ENCODE measurements around the gene CYP26B1. TPM values are rescaled to one million over a fixed set of nuclear protein-coding genes. Genes with fewer than 3 reads are reported as not detected.

CYP26B1 gene
- total RNA-seq, 1 experiment from 2014 or later = 0.42 TPM

GRCh38 chr2:72131916-72132841 is 15.5 kb downstream of the CYP26B1 start (continued):
- no peak for TF ChIP-seq ZBTB43 (CRISPR knock-in tag; IDR thresholded peaks at IDR 0.05)
- no peak for TF ChIP-seq ZMAT4 (CRISPR knock-in tag; IDR thresholded peaks at IDR 0.05)
- TF ChIP-seq ELF4 (CRISPR knock-in tag; IDR thresholded peaks at IDR 0.05; ENCODE audit: low read depth) = no peak
- TF ChIP-seq ZNF423 (CRISPR knock-in tag; IDR thresholded peaks at IDR 0.05) = no peak
- no peak for TF ChIP-seq PRRX2 (CRISPR knock-in tag; IDR thresholded peaks at IDR 0.05)
- TF ChIP-seq, protein P1, sequence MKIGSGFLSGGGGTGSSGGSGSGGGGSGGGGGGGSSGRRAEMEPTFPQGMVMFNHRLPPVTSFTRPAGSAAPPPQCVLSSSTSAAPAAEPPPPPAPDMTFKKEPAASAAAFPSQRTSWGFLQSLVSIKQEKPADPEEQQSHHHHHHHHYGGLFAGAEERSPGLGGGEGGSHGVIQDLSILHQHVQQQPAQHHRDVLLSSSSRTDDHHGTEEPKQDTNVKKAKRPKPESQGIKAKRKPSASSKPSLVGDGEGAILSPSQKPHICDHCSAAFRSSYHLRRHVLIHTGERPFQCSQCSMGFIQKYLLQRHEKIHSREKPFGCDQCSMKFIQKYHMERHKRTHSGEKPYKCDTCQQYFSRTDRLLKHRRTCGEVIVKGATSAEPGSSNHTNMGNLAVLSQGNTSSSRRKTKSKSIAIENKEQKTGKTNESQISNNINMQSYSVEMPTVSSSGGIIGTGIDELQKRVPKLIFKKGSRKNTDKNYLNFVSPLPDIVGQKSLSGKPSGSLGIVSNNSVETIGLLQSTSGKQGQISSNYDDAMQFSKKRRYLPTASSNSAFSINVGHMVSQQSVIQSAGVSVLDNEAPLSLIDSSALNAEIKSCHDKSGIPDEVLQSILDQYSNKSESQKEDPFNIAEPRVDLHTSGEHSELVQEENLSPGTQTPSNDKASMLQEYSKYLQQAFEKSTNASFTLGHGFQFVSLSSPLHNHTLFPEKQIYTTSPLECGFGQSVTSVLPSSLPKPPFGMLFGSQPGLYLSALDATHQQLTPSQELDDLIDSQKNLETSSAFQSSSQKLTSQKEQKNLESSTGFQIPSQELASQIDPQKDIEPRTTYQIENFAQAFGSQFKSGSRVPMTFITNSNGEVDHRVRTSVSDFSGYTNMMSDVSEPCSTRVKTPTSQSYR (CRISPR knock-in tag; IDR thresholded peaks at IDR 0.05) = no peak
- no peak for TF ChIP-seq ZNF232 (CRISPR knock-in tag; IDR thresholded peaks at IDR 0.05)

- peaks cover 23% of the 10 kb centered on the region for H3K4me1 Mint-ChIP-seq
- TF ChIP-seq TEAD4 (CRISPR knock-in tag; IDR thresholded peaks at IDR 0.05) (no peak), TEAD1 (CRISPR knock-in tag; IDR thresholded peaks at IDR 0.05) (no peak), FOXK1 (CRISPR knock-in tag; IDR thresholded peaks at IDR 0.05) (no peak), HMGXB4 (CRISPR knock-in tag; IDR thresholded peaks at IDR 0.05) (no peak), SMAD3 (CRISPR knock-in tag; IDR thresholded peaks at IDR 0.05; ENCODE audit: borderline replicate concordance) (no peak), JUN (CRISPR knock-in tag; IDR thresholded peaks at IDR 0.05) (no peak), ESRRA (CRISPR knock-in tag; IDR thresholded peaks at IDR 0.05; ENCODE audit: borderline replicate concordance) (no peak), SP1 (CRISPR knock-in tag; conservative IDR thresholded peaks at IDR 0.05) (no peak), ZNF138 (CRISPR knock-in tag; conservative IDR thresholded peaks at IDR 0.05) (no peak), USF1 (CRISPR knock-in tag; IDR thresholded peaks at IDR 0.05) (no peak), SMAD4 (CRISPR knock-in tag; IDR thresholded peaks at IDR 0.05) (no peak)
- TF ChIP-seq, protein P2, sequence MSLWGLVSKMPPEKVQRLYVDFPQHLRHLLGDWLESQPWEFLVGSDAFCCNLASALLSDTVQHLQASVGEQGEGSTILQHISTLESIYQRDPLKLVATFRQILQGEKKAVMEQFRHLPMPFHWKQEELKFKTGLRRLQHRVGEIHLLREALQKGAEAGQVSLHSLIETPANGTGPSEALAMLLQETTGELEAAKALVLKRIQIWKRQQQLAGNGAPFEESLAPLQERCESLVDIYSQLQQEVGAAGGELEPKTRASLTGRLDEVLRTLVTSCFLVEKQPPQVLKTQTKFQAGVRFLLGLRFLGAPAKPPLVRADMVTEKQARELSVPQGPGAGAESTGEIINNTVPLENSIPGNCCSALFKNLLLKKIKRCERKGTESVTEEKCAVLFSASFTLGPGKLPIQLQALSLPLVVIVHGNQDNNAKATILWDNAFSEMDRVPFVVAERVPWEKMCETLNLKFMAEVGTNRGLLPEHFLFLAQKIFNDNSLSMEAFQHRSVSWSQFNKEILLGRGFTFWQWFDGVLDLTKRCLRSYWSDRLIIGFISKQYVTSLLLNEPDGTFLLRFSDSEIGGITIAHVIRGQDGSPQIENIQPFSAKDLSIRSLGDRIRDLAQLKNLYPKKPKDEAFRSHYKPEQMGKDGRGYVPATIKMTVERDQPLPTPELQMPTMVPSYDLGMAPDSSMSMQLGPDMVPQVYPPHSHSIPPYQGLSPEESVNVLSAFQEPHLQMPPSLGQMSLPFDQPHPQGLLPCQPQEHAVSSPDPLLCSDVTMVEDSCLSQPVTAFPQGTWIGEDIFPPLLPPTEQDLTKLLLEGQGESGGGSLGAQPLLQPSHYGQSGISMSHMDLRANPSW (CRISPR knock-in tag; conservative IDR thresholded peaks at IDR 0.05; ENCODE audit: low read depth) = no peak
- TF ChIP-seq, protein P3, sequence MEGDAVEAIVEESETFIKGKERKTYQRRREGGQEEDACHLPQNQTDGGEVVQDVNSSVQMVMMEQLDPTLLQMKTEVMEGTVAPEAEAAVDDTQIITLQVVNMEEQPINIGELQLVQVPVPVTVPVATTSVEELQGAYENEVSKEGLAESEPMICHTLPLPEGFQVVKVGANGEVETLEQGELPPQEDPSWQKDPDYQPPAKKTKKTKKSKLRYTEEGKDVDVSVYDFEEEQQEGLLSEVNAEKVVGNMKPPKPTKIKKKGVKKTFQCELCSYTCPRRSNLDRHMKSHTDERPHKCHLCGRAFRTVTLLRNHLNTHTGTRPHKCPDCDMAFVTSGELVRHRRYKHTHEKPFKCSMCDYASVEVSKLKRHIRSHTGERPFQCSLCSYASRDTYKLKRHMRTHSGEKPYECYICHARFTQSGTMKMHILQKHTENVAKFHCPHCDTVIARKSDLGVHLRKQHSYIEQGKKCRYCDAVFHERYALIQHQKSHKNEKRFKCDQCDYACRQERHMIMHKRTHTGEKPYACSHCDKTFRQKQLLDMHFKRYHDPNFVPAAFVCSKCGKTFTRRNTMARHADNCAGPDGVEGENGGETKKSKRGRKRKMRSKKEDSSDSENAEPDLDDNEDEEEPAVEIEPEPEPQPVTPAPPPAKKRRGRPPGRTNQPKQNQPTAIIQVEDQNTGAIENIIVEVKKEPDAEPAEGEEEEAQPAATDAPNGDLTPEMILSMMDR (IDR thresholded peaks at IDR 0.05) = no peak
- TF ChIP-seq, protein P4, sequence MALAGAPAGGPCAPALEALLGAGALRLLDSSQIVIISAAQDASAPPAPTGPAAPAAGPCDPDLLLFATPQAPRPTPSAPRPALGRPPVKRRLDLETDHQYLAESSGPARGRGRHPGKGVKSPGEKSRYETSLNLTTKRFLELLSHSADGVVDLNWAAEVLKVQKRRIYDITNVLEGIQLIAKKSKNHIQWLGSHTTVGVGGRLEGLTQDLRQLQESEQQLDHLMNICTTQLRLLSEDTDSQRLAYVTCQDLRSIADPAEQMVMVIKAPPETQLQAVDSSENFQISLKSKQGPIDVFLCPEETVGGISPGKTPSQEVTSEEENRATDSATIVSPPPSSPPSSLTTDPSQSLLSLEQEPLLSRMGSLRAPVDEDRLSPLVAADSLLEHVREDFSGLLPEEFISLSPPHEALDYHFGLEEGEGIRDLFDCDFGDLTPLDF (CRISPR knock-in tag; IDR thresholded peaks at IDR 0.05) = no peak
Observed at GRCh38 chr2:72131371-72131891, 16.2 kb downstream of the CYP26B1 start.

More at GRCh38 chr2:72131371-72131891, 16.2 kb downstream of the CYP26B1 start:
- no peak overlapping the region for H3K27ac Mint-ChIP-seq
- H3K36me3 Mint-ChIP-seq = no peaks in the 10 kb centered on the region
- H3K9me3 Mint-ChIP-seq = 0 out of 2 replicates have a peak, but pooled peaks cover 1% of the 10 kb centered on the region
- no peak for ATAC-seq
- POLR2A ChIA-PET = no interaction called here
- CTCF ChIA-PET = interaction anchor here (0.9 to 3.9 kb wide), 2 partner anchors 15 to 330 kb away, joined by 3 to 18 read pairs; no protein-coding TSS in a partner anchor
- H3K4me3 Mint-ChIP-seq = no peak overlapping the region
- DNase-seq (ENCODE audit: low spot score) = no peak
- H3K27me3 Mint-ChIP-seq (ENCODE audit: low read depth) = peaks cover 2% of the 10 kb centered on the region; the same call in 1 of the 2 replicates

All from WTC11 (cell line).